ENCODE results near the gene SNAI1. TPM values are rescaled to one million over a fixed set of nuclear protein-coding genes. Genes with fewer than 3 reads are reported as not detected.
A peak's percentile ranks its signal among the peaks of the same experiment; 100 is the strongest.

SNAI1 gene
- total RNA-seq, 1 experiment from 2014 or later, result 4.1 TPM

DNA sequence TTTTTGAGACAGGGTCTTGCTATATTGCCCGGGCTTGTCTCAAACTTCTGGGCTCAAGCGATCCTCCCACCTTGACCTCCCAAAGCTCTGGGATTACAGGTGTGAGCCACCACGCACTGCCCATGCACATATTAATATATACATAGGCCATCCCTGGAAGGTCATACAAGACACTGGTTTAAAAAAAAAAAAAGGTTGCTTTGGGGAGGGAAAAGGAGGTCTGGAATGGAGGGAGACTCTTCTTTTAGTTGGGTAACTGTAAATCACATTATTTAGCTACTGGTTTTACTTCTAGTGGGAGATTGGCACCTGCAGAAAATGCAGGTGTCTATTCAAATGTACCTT, 4.1 kb upstream of the SNAI1 start:
- intact Hi-C loops (cut with micrococcal nuclease; ENCODE audit: unreplicated experiment), result loop anchor here (1.0 to 2.0 kb wide), 2 partner anchors 93 to 200 kb away; no protein-coding TSS in a partner anchor
- CTCF ChIA-PET, result interaction anchor here (0.5 to 2.1 kb wide), 14 partner anchors 17 to 200 kb away, joined by 3 to 57 read pairs (median 6); no protein-coding TSS in a partner anchor
- no peaks in the 10 kb centered on the region for H3K9me3 ChIP-seq (ENCODE audit: low read depth, low read length, poor library complexity, severe bottlenecking)
- H3K27me3 ChIP-seq (replicated peaks; ENCODE audit: insufficient read depth, low read depth, low read length, poor library complexity), result no peaks in the 10 kb centered on the region
- BruUV-seq (replicated peaks), result no TSS peak
- DNase-seq (ENCODE audit: low spot score), result no peak
- POLR2A ChIA-PET (ENCODE audit: low non-redundant PET), result no interaction called here
- no peak for TF ChIP-seq CTCF (conservative IDR thresholded peaks at IDR 0.05; ENCODE audit: low read depth, low read length)
- no peak for TF ChIP-seq EZH2 (IDR thresholded peaks at IDR 0.05; ENCODE audit: borderline replicate concordance, low read depth, low read length, poor library complexity, severe bottlenecking)
- H3K4me1 ChIP-seq (ENCODE audit: insufficient read depth, low read length, poor library complexity, severe bottlenecking), result peaks cover 29% of the 10 kb centered on the region
- no peaks in the 10 kb centered on the region for H3K36me3 ChIP-seq (ENCODE audit: insufficient read depth, low read length, poor library complexity, severe bottlenecking)
- H3K4me3 ChIP-seq (ENCODE audit: low read depth, low read length, poor library complexity, severe bottlenecking), result no peak overlapping the region
- H3K27ac ChIP-seq (ENCODE audit: low read depth, low read length, poor library complexity, severe bottlenecking), result no peak overlapping the region

DNA sequence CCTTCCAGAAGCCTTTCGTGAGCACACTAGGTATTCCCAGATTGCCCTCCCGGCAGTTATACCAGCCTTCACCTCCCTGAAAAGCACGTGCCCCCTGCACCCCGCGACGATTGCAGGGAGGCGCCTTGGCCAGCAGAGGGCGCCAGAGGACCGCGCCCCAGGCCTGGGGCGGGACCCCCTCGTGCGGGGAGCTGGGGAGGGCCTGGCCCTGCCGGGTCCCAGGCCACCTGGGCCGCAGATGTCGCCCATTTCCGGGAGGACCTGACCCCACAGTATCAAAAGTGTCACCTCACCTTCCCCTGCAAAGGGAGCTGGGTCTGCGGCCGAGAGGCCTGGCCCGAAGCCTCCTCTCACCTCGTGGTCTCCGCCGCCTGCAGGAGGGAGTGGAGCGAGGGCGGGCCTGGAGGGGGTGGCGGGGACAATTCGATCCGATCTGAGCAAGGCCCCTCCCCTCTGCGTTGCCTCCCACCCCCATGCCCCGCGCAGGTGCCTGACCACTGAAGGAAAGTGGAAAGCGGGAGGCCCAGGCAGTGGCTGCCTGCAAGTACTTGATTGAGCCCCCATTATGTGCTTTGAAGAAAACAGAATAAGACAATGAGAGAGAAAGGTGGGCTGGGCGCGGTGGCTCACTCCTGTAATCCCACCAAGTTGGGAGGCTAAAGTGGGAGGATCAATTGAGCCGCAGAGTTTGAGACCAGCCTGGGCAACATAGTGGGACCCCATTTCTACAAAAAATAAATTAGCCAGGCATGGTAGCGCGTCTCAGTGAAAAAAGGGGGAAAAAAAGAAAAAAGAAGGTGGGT, 3.5 kb upstream of the SNAI1 start:
- no peaks in the 10 kb centered on the region for H3K36me3 ChIP-seq (ENCODE audit: insufficient read depth, low read length, poor library complexity, severe bottlenecking)
- DNase-seq (ENCODE audit: low spot score), result peak; percentile 70
- H3K27ac ChIP-seq (ENCODE audit: low read depth, low read length, poor library complexity, severe bottlenecking), result no peak overlapping the region
- peak overlapping the region; percentile 18 for H3K4me3 ChIP-seq (ENCODE audit: low read depth, low read length, poor library complexity, severe bottlenecking)
- ChIA-PET POLR2A (ENCODE audit: low non-redundant PET) (no interaction called here), CTCF (interaction anchor here (0.5 to 2.1 kb wide), 23 partner anchors 9 to 679 kb away, joined by 3 to 57 read pairs (median 4); no protein-coding TSS in a partner anchor)
- no peaks in the 10 kb centered on the region for H3K9me3 ChIP-seq (ENCODE audit: low read depth, low read length, poor library complexity, severe bottlenecking)
- TF ChIP-seq CTCF (conservative IDR thresholded peaks at IDR 0.05; ENCODE audit: low read depth, low read length) (peak; percentile 99), EZH2 (IDR thresholded peaks at IDR 0.05; ENCODE audit: borderline replicate concordance, low read depth, low read length, poor library complexity, severe bottlenecking) (no peak)
- intact Hi-C loops (cut with micrococcal nuclease; ENCODE audit: unreplicated experiment), result loop anchor here (1.0 to 2.0 kb wide), 2 partner anchors 92 to 200 kb away; no protein-coding TSS in a partner anchor
- no TSS peak for BruUV-seq (replicated peaks)
- peaks cover 29% of the 10 kb centered on the region for H3K4me1 ChIP-seq (ENCODE audit: insufficient read depth, low read length, poor library complexity, severe bottlenecking)
- no peaks in the 10 kb centered on the region for H3K27me3 ChIP-seq (replicated peaks; ENCODE audit: insufficient read depth, low read depth, low read length, poor library complexity)

DNA sequence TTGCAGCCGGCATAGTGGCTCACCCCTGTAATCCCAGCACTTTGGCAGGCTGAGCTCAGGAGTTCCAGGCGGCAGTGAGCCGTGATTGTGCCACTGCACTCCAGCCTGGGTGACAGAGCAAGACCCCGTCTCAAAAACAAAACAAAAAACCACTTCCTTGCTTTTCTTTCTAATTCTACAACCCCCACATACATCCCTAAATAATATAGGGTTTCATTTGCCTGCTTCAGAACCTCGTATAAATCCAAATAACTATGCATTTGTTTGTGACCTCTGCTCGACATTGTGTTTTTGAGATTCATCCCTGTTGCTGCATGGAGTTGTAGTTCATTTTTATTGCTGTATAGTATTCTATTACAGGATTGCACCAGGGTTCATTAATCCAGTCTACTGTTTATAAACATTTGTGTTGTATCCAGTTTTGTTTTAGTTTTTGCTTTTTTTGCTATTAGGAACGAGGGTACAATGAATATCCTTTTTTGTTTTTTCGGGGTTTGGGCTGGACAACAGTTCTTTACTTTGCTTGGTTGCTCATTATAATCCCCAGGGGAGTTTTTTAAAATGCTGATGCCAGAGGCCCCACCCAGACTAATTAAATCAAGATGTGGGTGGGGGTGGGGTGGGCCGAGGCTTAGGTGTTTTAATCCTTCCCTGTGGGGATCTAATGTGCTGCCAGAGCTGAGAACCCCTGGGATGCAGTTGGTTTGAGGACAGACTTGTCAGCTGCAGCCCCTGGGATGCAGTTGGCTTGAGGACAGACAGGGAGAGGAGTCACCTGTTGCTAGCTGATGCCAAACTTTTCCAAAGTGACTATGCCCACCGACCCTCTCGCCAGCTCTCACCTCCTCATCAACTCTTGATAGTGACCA, 2.4 kb upstream of the SNAI1 start:
- no peaks in the 10 kb centered on the region for H3K9me3 ChIP-seq (ENCODE audit: low read depth, low read length, poor library complexity, severe bottlenecking)
- H3K4me3 ChIP-seq (ENCODE audit: low read depth, low read length, poor library complexity, severe bottlenecking), result no peak overlapping the region
- peaks cover 33% of the 10 kb centered on the region for H3K4me1 ChIP-seq (ENCODE audit: insufficient read depth, low read length, poor library complexity, severe bottlenecking)
- H3K36me3 ChIP-seq (ENCODE audit: insufficient read depth, low read length, poor library complexity, severe bottlenecking), result no peaks in the 10 kb centered on the region
- H3K27me3 ChIP-seq (replicated peaks; ENCODE audit: insufficient read depth, low read depth, low read length, poor library complexity), result no peaks in the 10 kb centered on the region
- ChIA-PET POLR2A (ENCODE audit: low non-redundant PET) (no interaction called here), CTCF (interaction anchor here (0.6 to 2.5 kb wide), 4 partner anchors 89 to 199 kb away, joined by 3 to 12 read pairs (median 3); no protein-coding TSS in a partner anchor)
- TF ChIP-seq CTCF (conservative IDR thresholded peaks at IDR 0.05; ENCODE audit: low read depth, low read length) (no peak), EZH2 (IDR thresholded peaks at IDR 0.05; ENCODE audit: borderline replicate concordance, low read depth, low read length, poor library complexity, severe bottlenecking) (no peak)
- intact Hi-C loops (cut with micrococcal nuclease; ENCODE audit: unreplicated experiment), result loop anchor here (5.0 kb wide), 1 partner anchor 482 kb away; no protein-coding TSS in a partner anchor
- DNase-seq (ENCODE audit: low spot score), result no peak
- BruUV-seq (replicated peaks), result no TSS peak
- H3K27ac ChIP-seq (ENCODE audit: low read depth, low read length, poor library complexity, severe bottlenecking), result no peak overlapping the region
